ENCODE measurements around the gene PRKG1. TPM values are rescaled to one million over a fixed set of nuclear protein-coding genes. Genes with fewer than 3 reads are reported as not detected.

PRKG1 gene
- total and polyA plus RNA-seq, 2 of the 8 experiments (the other 6 are each of a cell fraction or from before 2014, with no cell fraction given): 4.2 to 15.2 TPM

- TF ChIP-seq E2F6 (IDR thresholded peaks at IDR 0.05) (no peak), GABPA (IDR thresholded peaks at IDR 0.05; ENCODE audit: borderline replicate concordance, insufficient read depth, low read length) (no peak), POLR2A (IDR thresholded peaks at IDR 0.05; ENCODE audit: control extremely low read depth in 1 of 2, low read depth in 2 of 2, low read length in 2 of 2) (no peak)
Observed at GRCh38 chr10:51367694-51368093, 293.4 kb downstream of the PRKG1 start (continued).

Measured in H1 (cell line).